Osteoblast (primary cell): ENCODE results near the gene CHN1. TPM values are rescaled to one million over a fixed set of nuclear protein-coding genes. Genes with fewer than 3 reads are reported as not detected.

Experiments used
- DNase-seq: peaks from one replicate; pipeline ENCODE4 v3.0.0; 2011; ENCODE audit warnings: low spot score, mixed read lengths; ENCODE audit not compliant: insufficient read length; ENCODE audit errors: missing footprints
- H2AFZ ChIP-seq: 2 replicates; pipeline ENCODE4 v1.6.0; 2011; ENCODE audit warnings: mild to moderate bottlenecking, low read length
- H3K27ac ChIP-seq: 2 replicates; pipeline ENCODE4 v1.5.1; 2011; ENCODE audit warnings: mild to moderate bottlenecking, low read depth, low read length, moderate library complexity
- H3K27me3 ChIP-seq: 2 replicates; pipeline ENCODE4 v1.6.0; 2012; ENCODE audit warnings: mild to moderate bottlenecking, control low read depth, inconsistent platforms, low read length, moderate library complexity; ENCODE audit not compliant: insufficient read depth
- H3K36me3 ChIP-seq: 2 replicates; pipeline ENCODE4 v1.5.1; 2011; ENCODE audit warnings: mild to moderate bottlenecking, low read length, control low read depth, moderate library complexity; ENCODE audit not compliant: insufficient read depth
- H3K4me1 ChIP-seq: 2 replicates; pipeline ENCODE4 v1.5.1; 2011; ENCODE audit warnings: mild to moderate bottlenecking, low read length, control low read depth, moderate library complexity; ENCODE audit not compliant: insufficient read depth
- H3K4me2 ChIP-seq: 2 replicates; pipeline ENCODE4 v1.6.0; 2011; ENCODE audit warnings: mild to moderate bottlenecking, low read length; ENCODE audit not compliant: insufficient read depth
- H3K4me3 ChIP-seq: fragments of 200-600 bp; sonication (generic); 3 replicates; pipeline ENCODE4 v1.5.1; 2012; ENCODE audit warnings: mild to moderate bottlenecking, low read length, inconsistent platforms; ENCODE audit not compliant: insufficient read depth
- H3K79me2 ChIP-seq: 2 replicates; pipeline ENCODE4 v1.6.0; 2012; ENCODE audit warnings: mild to moderate bottlenecking, low read length, control low read depth, inconsistent platforms; ENCODE audit not compliant: insufficient read depth
- H3K9me3 ChIP-seq: 2 replicates; pipeline ENCODE4 v1.5.1; 2011; ENCODE audit warnings: low read depth, low read length, control low read depth
- H4K20me1 ChIP-seq: 2 replicates; pipeline ENCODE4 v1.6.0; 2012; ENCODE audit warnings: mild to moderate bottlenecking, low read length, control low read depth; ENCODE audit not compliant: insufficient read depth
- total RNA-seq: library from RNA; depleted of rRNA; stranded (reverse); fragments of >200 nt; gene quantifications from 2 replicates; pipeline ENCODE4 v1.2.3, GENCODE V29; 2012
- TF ChIP-seq, protein P1 (sequence below): IDR thresholded peaks from 2 replicates; pipeline ENCODE4 v1.5.1; 2011; ENCODE audit warnings: mild to moderate bottlenecking, low read depth, low read length, moderate library complexity; ENCODE audit errors: extremely low read depth

Gene CHN1
- total RNA-seq, 1 donor: 33.7 TPM

DNA sequence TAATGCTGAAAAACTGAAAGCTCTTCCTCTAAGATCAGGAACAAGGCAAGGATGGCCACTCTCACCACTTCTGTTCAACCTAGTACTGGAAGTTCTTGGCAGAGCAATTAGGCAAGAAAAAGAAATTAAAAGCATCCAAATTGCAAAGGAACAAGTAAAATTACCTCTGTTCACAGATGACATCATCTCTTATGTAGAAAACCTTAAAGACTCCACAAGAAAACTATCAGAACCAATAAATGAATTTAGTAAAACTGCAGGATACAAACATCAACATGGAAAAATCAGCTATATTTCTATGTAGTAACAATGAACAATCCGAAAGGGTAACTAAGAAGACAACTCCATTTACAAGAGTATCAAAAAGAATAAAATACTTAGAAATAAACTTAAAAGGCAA is 112.2 kb downstream of the CHN1 start:
- Histone ChIP-seq H3K79me2 (no peaks in the 10 kb centered on the region), H4K20me1 (no peaks in the 10 kb centered on the region), H3K4me2 (no peak overlapping the region), H2AFZ (no peak overlapping the region), H3K27ac (no peak overlapping the region), H3K9me3 (no peaks in the 10 kb centered on the region), H3K36me3 (no peaks in the 10 kb centered on the region), H3K4me1 (no peaks in the 10 kb centered on the region), H3K27me3 (no peaks in the 10 kb centered on the region), H3K4me3 (no peak overlapping the region)
- TF ChIP-seq, protein P1, sequence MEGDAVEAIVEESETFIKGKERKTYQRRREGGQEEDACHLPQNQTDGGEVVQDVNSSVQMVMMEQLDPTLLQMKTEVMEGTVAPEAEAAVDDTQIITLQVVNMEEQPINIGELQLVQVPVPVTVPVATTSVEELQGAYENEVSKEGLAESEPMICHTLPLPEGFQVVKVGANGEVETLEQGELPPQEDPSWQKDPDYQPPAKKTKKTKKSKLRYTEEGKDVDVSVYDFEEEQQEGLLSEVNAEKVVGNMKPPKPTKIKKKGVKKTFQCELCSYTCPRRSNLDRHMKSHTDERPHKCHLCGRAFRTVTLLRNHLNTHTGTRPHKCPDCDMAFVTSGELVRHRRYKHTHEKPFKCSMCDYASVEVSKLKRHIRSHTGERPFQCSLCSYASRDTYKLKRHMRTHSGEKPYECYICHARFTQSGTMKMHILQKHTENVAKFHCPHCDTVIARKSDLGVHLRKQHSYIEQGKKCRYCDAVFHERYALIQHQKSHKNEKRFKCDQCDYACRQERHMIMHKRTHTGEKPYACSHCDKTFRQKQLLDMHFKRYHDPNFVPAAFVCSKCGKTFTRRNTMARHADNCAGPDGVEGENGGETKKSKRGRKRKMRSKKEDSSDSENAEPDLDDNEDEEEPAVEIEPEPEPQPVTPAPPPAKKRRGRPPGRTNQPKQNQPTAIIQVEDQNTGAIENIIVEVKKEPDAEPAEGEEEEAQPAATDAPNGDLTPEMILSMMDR: no peak
- DNase-seq: no peak

DNA sequence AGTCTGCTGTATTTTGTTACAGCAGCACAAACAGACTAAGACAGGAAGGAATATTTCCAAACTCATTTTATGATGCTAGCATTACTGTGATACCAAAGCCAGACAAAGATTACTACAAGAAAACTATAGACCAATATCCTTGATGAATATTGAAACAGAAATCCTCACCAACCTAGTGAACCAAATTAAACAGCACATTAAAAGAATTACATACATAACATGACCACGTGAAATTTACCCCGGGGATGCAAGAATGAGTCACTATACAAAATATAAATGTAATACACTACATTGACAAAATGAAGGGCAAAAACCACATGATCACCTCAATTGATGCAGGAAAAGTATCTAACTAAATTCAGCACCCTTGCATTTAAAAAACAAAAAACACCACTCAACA is 112.6 kb downstream of the CHN1 start:
- Histone ChIP-seq H3K9me3 (no peaks in the 10 kb centered on the region), H3K79me2 (no peaks in the 10 kb centered on the region), H4K20me1 (no peaks in the 10 kb centered on the region), H3K4me1 (no peaks in the 10 kb centered on the region), H3K27ac (no peak overlapping the region), H2AFZ (peak overlapping the region; percentile 34), H3K36me3 (no peaks in the 10 kb centered on the region), H3K4me3 (no peak overlapping the region), H3K4me2 (no peak overlapping the region), H3K27me3 (no peaks in the 10 kb centered on the region)
- DNase-seq: no peak
- TF ChIP-seq, protein P1: no peak

DNA sequence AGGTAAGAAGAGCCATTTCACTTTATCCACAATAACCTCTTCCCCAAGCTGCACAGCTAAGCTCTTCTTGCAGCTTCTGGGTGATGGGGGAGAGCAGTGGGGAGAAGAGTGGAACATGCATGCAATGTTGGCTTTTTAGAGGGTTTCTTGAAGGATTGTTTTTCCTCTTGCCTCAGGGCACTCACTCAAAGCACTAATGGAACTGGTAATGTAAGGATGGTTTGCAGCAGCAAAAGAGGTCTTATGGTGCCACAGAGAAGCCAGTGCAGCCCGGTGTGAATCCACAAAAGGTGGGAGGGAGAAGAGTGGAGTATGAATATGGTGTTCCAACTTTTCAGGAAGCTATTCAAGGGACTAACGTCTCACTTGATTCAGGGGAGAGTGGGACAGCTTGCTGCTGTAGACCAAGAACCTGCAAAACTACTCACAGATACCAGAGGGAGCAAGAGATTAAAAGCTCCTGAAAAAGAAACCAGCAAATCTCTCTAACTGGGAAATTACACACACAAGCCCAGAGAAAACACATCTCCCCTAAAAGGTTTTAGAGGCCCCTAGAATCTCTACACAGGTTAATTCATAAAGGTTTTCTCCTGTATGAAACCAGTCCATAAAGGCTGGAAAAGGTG is 116.4 kb downstream of the CHN1 start:
- no peaks in the 10 kb centered on the region for H4K20me1 ChIP-seq
- no peaks in the 10 kb centered on the region for H3K4me1 ChIP-seq
- H3K9me3 ChIP-seq: no peaks in the 10 kb centered on the region
- no peaks in the 10 kb centered on the region for H3K27me3 ChIP-seq
- no peaks in the 10 kb centered on the region for H3K36me3 ChIP-seq
- H3K4me3 ChIP-seq: no peak overlapping the region
- H3K4me2 ChIP-seq: no peak overlapping the region
- H3K79me2 ChIP-seq: no peaks in the 10 kb centered on the region
- TF ChIP-seq, protein P1: no peak
- no peak for DNase-seq
- peak overlapping the region; percentile 44 for H2AFZ ChIP-seq
- H3K27ac ChIP-seq: no peak overlapping the region

DNA sequence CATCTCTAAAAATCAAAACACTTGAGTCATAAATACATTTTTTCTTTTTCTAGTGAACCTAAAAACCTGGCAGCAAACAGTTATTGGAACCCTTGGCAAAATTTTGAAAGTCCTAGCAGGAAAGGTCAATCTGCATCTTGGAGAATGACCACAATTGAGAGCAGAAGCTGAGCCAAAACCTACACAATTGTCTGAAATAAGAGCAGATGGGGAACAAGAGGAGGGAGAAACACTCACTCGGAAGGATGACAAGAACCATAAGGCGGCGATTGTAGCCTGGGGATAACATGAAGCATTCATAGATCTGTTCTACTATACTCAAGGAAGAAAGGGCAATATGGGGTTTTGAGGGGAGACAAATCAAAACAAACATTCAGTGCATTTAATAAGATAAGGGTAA is 117.0 kb downstream of the CHN1 start:
- Histone ChIP-seq H3K9me3 (no peaks in the 10 kb centered on the region), H3K36me3 (no peaks in the 10 kb centered on the region), H3K4me3 (no peak overlapping the region), H3K4me1 (no peaks in the 10 kb centered on the region), H2AFZ (no peak overlapping the region), H4K20me1 (no peaks in the 10 kb centered on the region), H3K4me2 (no peak overlapping the region), H3K27me3 (no peaks in the 10 kb centered on the region), H3K27ac (no peak overlapping the region), H3K79me2 (no peaks in the 10 kb centered on the region)
- DNase-seq: no peak
- TF ChIP-seq, protein P1: no peak
